Transverse colon (tissue), 3 donors: ENCODE results near the gene MYO1B.

ENCODE experiments used
- CTCF ChIP-seq, 5 experiments: fragments of 200-600 bp in 3 of 5; fragments of 450-650 bp in 2 of 5; sonication (generic) in 3 of 5; IDR thresholded peaks; 1 replicate in 2 of 5; 2 replicates in 3 of 5; pipeline ENCODE4 v1.5.1; 2016 to 2017; ENCODE audit warnings: antibody characterized with exemption in 5 of 5, inconsistent platforms in 3 of 5, mild to moderate bottlenecking in 2 of 5, moderate library complexity in 1 of 5
- EP300 ChIP-seq: sonication (generic); formaldehyde crosslinking; IDR thresholded peaks from one replicate; pipeline ENCODE4 v1.6.1; 2017; ENCODE audit warnings: antibody characterized with exemption, low read depth

DNA sequence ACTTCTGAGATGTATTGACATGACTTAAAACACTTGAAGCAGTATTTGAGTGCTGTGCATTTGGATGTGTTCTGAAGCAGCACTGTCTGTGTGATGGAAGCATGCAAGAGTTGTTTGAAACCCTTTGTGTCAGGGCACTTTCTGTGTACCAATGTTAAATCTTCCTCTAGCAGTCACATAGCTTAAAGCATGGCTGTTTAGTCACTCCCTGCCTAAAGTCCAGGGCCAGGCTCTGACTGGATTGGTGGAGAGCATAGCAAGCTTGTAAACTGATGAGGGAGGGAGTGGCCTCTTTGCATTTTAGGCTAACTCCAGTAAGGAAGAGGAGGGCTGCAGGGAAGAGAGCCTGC, 73.5 kb downstream of the MYO1B start:
- TF ChIP-seq CTCF (IDR thresholded peaks at IDR 0.05), result no peak
- TF ChIP-seq EP300, result no peak
